ENCODE measurements around the gene GIT1. TPM values are rescaled to one million over a fixed set of nuclear protein-coding genes. Genes with fewer than 3 reads are reported as not detected.

Gene GIT1
- polyA plus RNA-seq, 2 donors = 22.6 to 30.2 TPM

GRCh38 chr17:29623283-29623647 is 33.8 kb upstream of the GIT1 start:
- Histone ChIP-seq H3K27me3 (ENCODE audit: control insufficient read depth in 1 of 2, insufficient read depth in 2 of 2, low read length in 2 of 2) (no peaks in the 10 kb centered on the region), H3K4me3 (ENCODE audit: low read depth in 1 of 2, low read length in 2 of 2) (no peak overlapping the region), H3K36me3 (ENCODE audit: control insufficient read depth in 2 of 2, insufficient read depth in 2 of 2, low read length in 1 of 2) (no peaks in the 10 kb centered on the region), H3K4me1 (ENCODE audit: control insufficient read depth in 2 of 2, insufficient read depth in 2 of 2, low read length in 1 of 2) (peaks cover 7 to 8% of the 10 kb centered on the region in 2 donors), H3K27ac (ENCODE audit: low read depth in 2 of 2, low read length in 1 of 2) (no peak overlapping the region), H3K9me3 (ENCODE audit: control insufficient read depth in 2 of 2, insufficient read depth in 1 of 2, low read depth in 1 of 2, low read length in 1 of 2) (no peaks in the 10 kb centered on the region)
- WGBS, 2 donors = 51 to 62% methylated on average over 4 of the region's 4 CpGs

- Histone ChIP-seq H3K4me3 (ENCODE audit: low read depth in 1 of 2, low read length in 2 of 2) (peak within 1 kb of the TSS; percentile 46 to 57), H3K36me3 (ENCODE audit: control insufficient read depth in 2 of 2, insufficient read depth in 2 of 2, low read length in 1 of 2) (no peaks in the 10 kb centered on the region), H3K27ac (ENCODE audit: low read depth in 2 of 2, low read length in 1 of 2) (peak within 1 kb of the TSS; percentile 55 to 68), H3K9me3 (ENCODE audit: control insufficient read depth in 2 of 2, insufficient read depth in 1 of 2, low read depth in 1 of 2, low read length in 1 of 2) (no peaks in the 10 kb centered on the region), H3K27me3 (ENCODE audit: control insufficient read depth in 1 of 2, insufficient read depth in 2 of 2, low read length in 2 of 2) (no peaks in the 10 kb centered on the region), H3K4me1 (ENCODE audit: control insufficient read depth in 2 of 2, insufficient read depth in 2 of 2, low read length in 1 of 2) (peaks cover 9 to 10% of the 10 kb centered on the region in 2 donors)
- WGBS, 2 donors = 5 to 11% methylated on average over 74 to 77 of the region's 77 CpGs
These were observed 33.2 kb upstream of the GIT1 start, which contains the start of gene CORO6 for GRCh38 chr17:29622337-29623282. TSS of gene CORO6 (minus strand) at chr17:29622912. CDS start at chr17:29621421, 1,491 bp downstream.

- WGBS, 2 donors = 77 to 78% methylated on average over 8 of the region's 8 CpGs
- no peaks in the 10 kb centered on the region for H3K9me3 ChIP-seq (ENCODE audit: control insufficient read depth in 2 of 2, insufficient read depth in 1 of 2, low read depth in 1 of 2, low read length in 1 of 2)
These were observed 32.3 kb upstream of the GIT1 start for GRCh38 chr17:29621751-29622194.

GRCh38 chr17:29620779-29621500 is 31.5 kb upstream of the GIT1 start:
- no peaks in the 10 kb centered on the region for H3K36me3 ChIP-seq (ENCODE audit: control insufficient read depth in 2 of 2, insufficient read depth in 2 of 2, low read length in 1 of 2)
- no peak overlapping the region for H3K4me3 ChIP-seq (ENCODE audit: low read depth in 1 of 2, low read length in 2 of 2)
- no peak overlapping the region for H3K27ac ChIP-seq (ENCODE audit: low read depth in 2 of 2, low read length in 1 of 2)
- H3K4me1 ChIP-seq (ENCODE audit: control insufficient read depth in 2 of 2, insufficient read depth in 2 of 2, low read length in 1 of 2) = peaks cover 10 to 22% of the 10 kb centered on the region in 2 donors
- no peaks in the 10 kb centered on the region for H3K27me3 ChIP-seq (ENCODE audit: control insufficient read depth in 1 of 2, insufficient read depth in 2 of 2, low read length in 2 of 2)
- H3K9me3 ChIP-seq (ENCODE audit: control insufficient read depth in 2 of 2, insufficient read depth in 1 of 2, low read depth in 1 of 2, low read length in 1 of 2) = no peaks in the 10 kb centered on the region
- WGBS, 2 donors = 93 to 94% methylated on average over 12 of the region's 12 CpGs

More at GRCh38 chr17:29621751-29622194, 32.3 kb upstream of the GIT1 start:
- peak overlapping the region in 1 of 2 donors; percentile 68 for H3K27ac ChIP-seq (ENCODE audit: low read depth in 2 of 2, low read length in 1 of 2)
- H3K36me3 ChIP-seq (ENCODE audit: control insufficient read depth in 2 of 2, insufficient read depth in 2 of 2, low read length in 1 of 2) = no peaks in the 10 kb centered on the region
- peak overlapping the region in 1 of 2 donors; percentile 46 for H3K4me3 ChIP-seq (ENCODE audit: low read depth in 1 of 2, low read length in 2 of 2)
- no peaks in the 10 kb centered on the region for H3K27me3 ChIP-seq (ENCODE audit: control insufficient read depth in 1 of 2, insufficient read depth in 2 of 2, low read length in 2 of 2)
- peaks cover 10 to 16% of the 10 kb centered on the region in 2 donors for H3K4me1 ChIP-seq (ENCODE audit: control insufficient read depth in 2 of 2, insufficient read depth in 2 of 2, low read length in 1 of 2)

GRCh38 chr17:29620271-29620670 is 30.8 kb upstream of the GIT1 start:
- Histone ChIP-seq H3K36me3 (ENCODE audit: control insufficient read depth in 2 of 2, insufficient read depth in 2 of 2, low read length in 1 of 2) (no peaks in the 10 kb centered on the region), H3K27ac (ENCODE audit: low read depth in 2 of 2, low read length in 1 of 2) (no peak overlapping the region), H3K4me3 (ENCODE audit: low read depth in 1 of 2, low read length in 2 of 2) (no peak overlapping the region), H3K4me1 (ENCODE audit: control insufficient read depth in 2 of 2, insufficient read depth in 2 of 2, low read length in 1 of 2) (peaks cover 12 to 26% of the 10 kb centered on the region in 2 donors), H3K27me3 (ENCODE audit: control insufficient read depth in 1 of 2, insufficient read depth in 2 of 2, low read length in 2 of 2) (no peaks in the 10 kb centered on the region), H3K9me3 (ENCODE audit: control insufficient read depth in 2 of 2, insufficient read depth in 1 of 2, low read depth in 1 of 2, low read length in 1 of 2) (no peaks in the 10 kb centered on the region)
- 83 to 91% methylated on average over 4 of the region's 4 CpGs for WGBS, 2 donors

DNA sequence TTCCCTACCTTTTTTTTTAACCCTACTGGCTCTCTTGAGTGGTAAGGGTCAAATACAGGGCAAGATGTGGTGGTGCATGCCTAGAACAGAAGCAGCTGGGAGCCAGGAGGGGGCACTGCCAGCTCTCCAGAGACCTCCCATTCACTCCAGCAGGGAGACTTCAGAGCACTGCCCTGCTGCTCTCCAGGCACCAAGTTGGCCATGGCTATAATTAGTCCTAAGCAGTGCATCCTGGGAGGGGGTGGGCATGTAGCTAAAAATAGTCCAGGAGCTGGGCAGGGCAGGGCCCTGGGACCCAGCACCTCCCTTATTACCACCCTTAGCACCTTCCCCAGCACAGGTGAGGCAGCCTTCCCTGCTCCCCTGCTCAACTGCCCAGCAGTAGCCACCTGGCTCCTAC is 29.8 kb upstream of the GIT1 start:
- H3K4me1 ChIP-seq (ENCODE audit: control insufficient read depth in 2 of 2, insufficient read depth in 2 of 2, low read length in 1 of 2) = peaks cover 12 to 33% of the 10 kb centered on the region in 2 donors
- no peaks in the 10 kb centered on the region for H3K27me3 ChIP-seq (ENCODE audit: control insufficient read depth in 1 of 2, insufficient read depth in 2 of 2, low read length in 2 of 2)

GRCh38 chr17:29618272-29619065 is 29.0 kb upstream of the GIT1 start:
- Histone ChIP-seq H3K4me3 (ENCODE audit: low read depth in 1 of 2, low read length in 2 of 2) (peak overlapping the region in 1 of 2 donors; percentile 37), H3K27me3 (ENCODE audit: control insufficient read depth in 1 of 2, insufficient read depth in 2 of 2, low read length in 2 of 2) (no peaks in the 10 kb centered on the region), H3K36me3 (ENCODE audit: control insufficient read depth in 2 of 2, insufficient read depth in 2 of 2, low read length in 1 of 2) (no peaks in the 10 kb centered on the region), H3K4me1 (ENCODE audit: control insufficient read depth in 2 of 2, insufficient read depth in 2 of 2, low read length in 1 of 2) (peaks cover 12 to 39% of the 10 kb centered on the region in 2 donors), H3K27ac (ENCODE audit: low read depth in 2 of 2, low read length in 1 of 2) (peak overlapping the region in 1 of 2 donors; percentile 78), H3K9me3 (ENCODE audit: control insufficient read depth in 2 of 2, insufficient read depth in 1 of 2, low read depth in 1 of 2, low read length in 1 of 2) (no peaks in the 10 kb centered on the region)
- WGBS, 2 donors = 43 to 45% methylated on average over 22 of the region's 22 CpGs

More for the DNA sequence above, 29.8 kb upstream of the GIT1 start:
- Histone ChIP-seq H3K27ac (ENCODE audit: low read depth in 2 of 2, low read length in 1 of 2) (no peak overlapping the region), H3K36me3 (ENCODE audit: control insufficient read depth in 2 of 2, insufficient read depth in 2 of 2, low read length in 1 of 2) (no peaks in the 10 kb centered on the region), H3K4me3 (ENCODE audit: low read depth in 1 of 2, low read length in 2 of 2) (no peak overlapping the region), H3K9me3 (ENCODE audit: control insufficient read depth in 2 of 2, insufficient read depth in 1 of 2, low read depth in 1 of 2, low read length in 1 of 2) (no peaks in the 10 kb centered on the region)

DNA sequence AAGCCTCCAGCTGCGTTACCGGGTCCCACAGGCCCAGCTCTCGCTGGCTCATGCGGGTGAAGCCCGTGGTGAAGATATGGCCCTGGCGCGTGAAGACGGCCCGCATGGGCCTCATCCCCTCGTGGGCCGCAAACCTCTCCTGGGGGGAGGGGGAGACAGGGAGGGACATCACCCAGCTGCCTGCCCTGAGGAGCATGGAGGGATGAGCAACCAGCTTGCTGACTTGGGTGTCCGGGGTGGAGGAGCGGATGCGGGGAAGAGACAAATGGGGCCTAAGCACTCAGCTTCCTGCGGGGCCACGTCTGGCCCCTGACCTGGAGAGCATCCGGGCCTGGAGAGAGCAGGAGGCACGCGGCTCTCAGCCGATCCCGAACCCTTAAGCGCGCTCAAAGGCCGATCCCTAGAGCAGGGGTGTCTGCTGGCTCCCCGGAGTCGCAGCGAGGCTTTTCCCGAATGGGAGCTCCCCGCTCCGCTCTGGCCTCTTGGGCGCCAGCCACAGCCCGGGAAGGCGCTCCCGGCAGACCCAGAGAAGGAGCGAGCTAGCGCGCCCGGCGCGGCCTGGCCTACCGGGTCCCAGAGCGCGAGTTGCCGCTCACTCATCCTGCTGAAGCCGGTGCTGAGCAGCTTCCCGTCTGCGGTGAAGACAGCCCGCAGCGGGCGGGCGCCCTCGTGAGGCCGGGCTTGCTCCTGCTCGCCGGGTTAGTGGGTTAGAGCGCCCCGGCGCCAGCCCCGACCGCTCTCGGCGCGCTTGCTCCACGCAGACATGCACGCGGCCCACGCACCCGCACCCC is 28.2 kb upstream of the GIT1 start:
- no peaks in the 10 kb centered on the region for H3K27me3 ChIP-seq (ENCODE audit: control insufficient read depth in 1 of 2, insufficient read depth in 2 of 2, low read length in 2 of 2)
- 4 to 5% methylated on average over 68 of the region's 68 CpGs for WGBS, 2 donors
- H3K4me3 ChIP-seq (ENCODE audit: low read depth in 1 of 2, low read length in 2 of 2) = peak overlapping the region; percentile 37 to 38
- H3K27ac ChIP-seq (ENCODE audit: low read depth in 2 of 2, low read length in 1 of 2) = peak overlapping the region; percentile 6 to 78
- no peaks in the 10 kb centered on the region for H3K9me3 ChIP-seq (ENCODE audit: control insufficient read depth in 2 of 2, insufficient read depth in 1 of 2, low read depth in 1 of 2, low read length in 1 of 2)
- peaks cover 10 to 37% of the 10 kb centered on the region in 2 donors for H3K4me1 ChIP-seq (ENCODE audit: control insufficient read depth in 2 of 2, insufficient read depth in 2 of 2, low read length in 1 of 2)
- H3K36me3 ChIP-seq (ENCODE audit: control insufficient read depth in 2 of 2, insufficient read depth in 2 of 2, low read length in 1 of 2) = no peaks in the 10 kb centered on the region
